ENCODE results near the gene DIP2C. TPM values are rescaled to one million over a fixed set of nuclear protein-coding genes. Genes with fewer than 3 reads are reported as not detected.

DIP2C gene
- total RNA-seq, 2 donors from 2014 or later: 13.0 to 13.7 TPM

DNA sequence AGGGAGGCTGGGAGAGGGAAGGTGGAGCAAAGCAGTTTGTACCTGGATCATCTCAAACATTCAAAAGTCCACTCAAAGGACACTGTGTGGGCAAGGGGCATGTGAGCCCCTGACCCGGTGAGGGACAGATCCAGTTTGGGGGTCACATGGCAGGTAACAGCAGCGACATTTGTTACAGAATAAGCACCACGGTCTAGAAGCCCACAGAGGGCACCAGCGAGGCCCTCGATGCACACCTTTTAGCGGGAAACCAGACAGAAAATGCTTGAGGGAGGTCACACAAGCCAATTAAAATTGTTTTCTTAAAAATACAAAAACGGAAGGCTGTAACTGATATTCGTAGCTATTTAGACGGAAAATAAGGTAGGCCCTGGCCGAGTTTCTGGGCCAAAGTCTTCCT is 409.8 kb downstream of the DIP2C start:
- peak; percentile 67 for DNase-seq
- Histone ChIP-seq H3K9me3 (ENCODE audit: control insufficient read depth, low read length) (no peaks in the 10 kb centered on the region), H3K36me3 (ENCODE audit: control insufficient read depth, insufficient read depth, low read length) (peaks cover 36% of the 10 kb centered on the region), H3K4me3 (ENCODE audit: low read length) (no peak overlapping the region), H3K9ac (ENCODE audit: extremely low read depth, low read length, poor library complexity, severe bottlenecking) (no peak overlapping the region), H3K27me3 (ENCODE audit: control insufficient read depth, insufficient read depth, low read length, poor library complexity, severe bottlenecking) (no peaks in the 10 kb centered on the region), H3K27ac (ENCODE audit: low read depth, low read length) (no peak overlapping the region), H3K4me1 (ENCODE audit: control insufficient read depth, insufficient read depth, low read length) (no peaks in the 10 kb centered on the region)
- TF ChIP-seq CTCF (conservative IDR thresholded peaks at IDR 0.05): peak; percentile 70
- 90 to 94% methylated on average over 10 of the region's 10 CpGs for WGBS, 2 experiments (ENCODE audit: insufficient coverage in 1 of 2, insufficient read length in 1 of 2)
- H3K27me3 Mint-ChIP-seq (ENCODE audit: insufficient read depth): no peaks in the 10 kb centered on the region
- H3K4me3 Mint-ChIP-seq: no peak overlapping the region
- H3K27ac Mint-ChIP-seq: peak overlapping the region; percentile 21
- H3K9me3 Mint-ChIP-seq: no peaks in the 10 kb centered on the region
- peaks cover 38% of the 10 kb centered on the region for H3K36me3 Mint-ChIP-seq (ENCODE audit: low read depth)
- H3K4me1 Mint-ChIP-seq: no peaks in the 10 kb centered on the region

- no peaks in the 10 kb centered on the region for H3K27me3 ChIP-seq (ENCODE audit: control insufficient read depth, insufficient read depth, low read length, poor library complexity, severe bottlenecking)
- no peak overlapping the region for H3K4me3 Mint-ChIP-seq
- no peaks in the 10 kb centered on the region for H3K9me3 Mint-ChIP-seq
- H3K4me1 ChIP-seq (ENCODE audit: control insufficient read depth, insufficient read depth, low read length): no peaks in the 10 kb centered on the region
- peaks cover 33% of the 10 kb centered on the region for H3K36me3 ChIP-seq (ENCODE audit: control insufficient read depth, insufficient read depth, low read length)
- H3K9ac ChIP-seq (ENCODE audit: extremely low read depth, low read length, poor library complexity, severe bottlenecking): no peak overlapping the region
- no peaks in the 10 kb centered on the region for H3K27me3 Mint-ChIP-seq (ENCODE audit: insufficient read depth)
- DNase-seq: no peak
- no peak overlapping the region for H3K4me3 ChIP-seq (ENCODE audit: low read length)
- no peak for TF ChIP-seq CTCF (conservative IDR thresholded peaks at IDR 0.05)
- peak overlapping the region; percentile 21 for H3K27ac Mint-ChIP-seq
- no peaks in the 10 kb centered on the region for H3K9me3 ChIP-seq (ENCODE audit: control insufficient read depth, low read length)
- 92 to 96% methylated on average over 7 to 9 of the region's 9 CpGs for WGBS, 2 experiments (ENCODE audit: insufficient coverage in 1 of 2, insufficient read length in 1 of 2)
- peaks cover 36% of the 10 kb centered on the region for H3K36me3 Mint-ChIP-seq (ENCODE audit: low read depth)
- no peaks in the 10 kb centered on the region for H3K4me1 Mint-ChIP-seq
- H3K27ac ChIP-seq (ENCODE audit: low read depth, low read length): no peak overlapping the region
Measured at GRCh38 chr10:279232-279631, 410.2 kb downstream of the DIP2C start.

DNA sequence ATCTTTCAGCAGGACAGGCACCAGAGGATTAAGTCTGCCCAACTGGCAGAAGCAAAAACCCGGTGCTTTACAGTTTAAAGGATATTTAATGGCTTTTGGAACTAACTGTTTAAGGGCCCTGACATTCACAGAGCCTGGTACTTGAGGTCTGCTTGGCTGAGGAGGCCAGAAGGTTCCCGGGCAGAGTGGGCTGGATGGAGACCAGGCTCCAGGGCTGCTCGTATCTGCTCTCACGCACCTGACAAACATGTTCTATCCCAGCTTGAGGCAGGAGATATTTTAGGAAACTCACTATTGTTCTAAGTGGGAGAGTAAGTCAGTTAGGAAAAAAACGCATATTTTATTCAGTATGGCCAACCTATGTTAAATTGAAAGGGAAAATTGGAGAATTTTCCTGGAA is 410.8 kb downstream of the DIP2C start:
- no peak overlapping the region for H3K27ac Mint-ChIP-seq
- H3K27me3 Mint-ChIP-seq (ENCODE audit: insufficient read depth): no peaks in the 10 kb centered on the region
- no peaks in the 10 kb centered on the region for H3K4me1 Mint-ChIP-seq
- no peak overlapping the region for H3K4me3 ChIP-seq (ENCODE audit: low read length)
- H3K9me3 Mint-ChIP-seq: no peaks in the 10 kb centered on the region
- H3K4me1 ChIP-seq (ENCODE audit: control insufficient read depth, insufficient read depth, low read length): no peaks in the 10 kb centered on the region
- H3K9ac ChIP-seq (ENCODE audit: extremely low read depth, low read length, poor library complexity, severe bottlenecking): no peak overlapping the region
- no peak overlapping the region for H3K4me3 Mint-ChIP-seq
- no peak for DNase-seq
- no peaks in the 10 kb centered on the region for H3K9me3 ChIP-seq (ENCODE audit: control insufficient read depth, low read length)
- no peaks in the 10 kb centered on the region for H3K27me3 ChIP-seq (ENCODE audit: control insufficient read depth, insufficient read depth, low read length, poor library complexity, severe bottlenecking)
- WGBS, 2 experiments (ENCODE audit: insufficient coverage in 1 of 2, insufficient read length in 1 of 2): 94 to 100% methylated on average over 2 to 5 of the region's 5 CpGs
- no peak overlapping the region for H3K27ac ChIP-seq (ENCODE audit: low read depth, low read length)
- peaks cover 32% of the 10 kb centered on the region for H3K36me3 ChIP-seq (ENCODE audit: control insufficient read depth, insufficient read depth, low read length)
- peaks cover 31% of the 10 kb centered on the region for H3K36me3 Mint-ChIP-seq (ENCODE audit: low read depth)
- no peak for TF ChIP-seq CTCF (conservative IDR thresholded peaks at IDR 0.05)
